Progenitor cell of endocrine pancreas (in vitro differentiated cells): ENCODE results near the gene TTC14. TPM values are rescaled to one million over a fixed set of nuclear protein-coding genes. Genes with fewer than 3 reads are reported as not detected.

Experiments used
- DNase-seq: peaks from one replicate; pipeline ENCODE4 v3.0.0; 2021; ENCODE audit warnings: low spot score; ENCODE audit not compliant: unreplicated experiment
- H3K27ac Mint-ChIP-seq: 2 replicates; pipeline ENCODE4 v1.8.0; 2021; ENCODE audit warnings: mild to moderate bottlenecking, moderate library complexity, mixed read lengths
- H3K27me3 Mint-ChIP-seq: 2 replicates; pipeline ENCODE4 v1.8.0; 2021; ENCODE audit warnings: mixed read lengths
- H3K36me3 Mint-ChIP-seq: 2 replicates; pipeline ENCODE4 v1.8.0; 2022; ENCODE audit warnings: mixed read lengths; ENCODE audit not compliant: insufficient read depth
- H3K4me1 Mint-ChIP-seq: 2 replicates; pipeline ENCODE4 v1.8.0; 2021; ENCODE audit warnings: low read depth, mixed read lengths
- H3K4me3 Mint-ChIP-seq: 2 replicates; pipeline ENCODE4 v1.8.0; 2021; ENCODE audit warnings: low read depth, mild to moderate bottlenecking, moderate library complexity, mixed read lengths
- H3K9me3 Mint-ChIP-seq: 2 replicates; pipeline ENCODE4 v1.8.0; 2021; ENCODE audit warnings: low read depth, mixed read lengths
- total RNA-seq: library from RNA; stranded (reverse); gene quantifications from 2 replicates; pipeline ENCODE4 v1.2.1, GENCODE V29; 2021
- TF ChIP-seq, protein P1 (sequence below): fragments of 200-600 bp; sonication (generic); IDR thresholded peaks from one replicate; pipeline ENCODE4 v1.5.0; 2021; ENCODE audit warnings: antibody characterized with exemption, mild to moderate bottlenecking; ENCODE audit not compliant: unreplicated experiment

Gene TTC14
- total RNA-seq, 1 donor from 2014 or later = 69.6 TPM

DNA sequence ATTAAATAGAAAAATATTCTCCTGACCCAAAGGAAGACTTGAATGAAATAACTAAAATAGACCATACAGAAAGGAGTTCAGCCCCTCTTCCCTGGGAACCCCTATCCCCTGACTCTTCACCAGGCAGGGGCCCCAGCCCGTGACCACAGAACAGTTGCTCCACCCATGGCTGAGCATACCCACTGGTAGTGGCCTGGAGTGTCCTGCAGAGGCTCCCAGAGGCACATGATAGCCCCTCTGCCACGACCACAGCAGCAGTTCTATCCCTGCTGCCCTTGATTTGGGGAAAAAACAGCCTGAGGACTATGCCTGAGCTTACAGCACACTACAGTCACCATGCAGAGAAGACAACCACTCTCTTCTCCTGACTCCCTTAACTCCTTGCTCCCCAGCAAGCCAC, 31.8 kb downstream of the TTC14 start:
- Mint-ChIP-seq H3K9me3 (no peaks in the 10 kb centered on the region), H3K27ac (no peak overlapping the region), H3K27me3 (peaks cover 3% of the 10 kb centered on the region), H3K36me3 (no peaks in the 10 kb centered on the region), H3K4me1 (no peaks in the 10 kb centered on the region), H3K4me3 (no peak overlapping the region)
- no peak for DNase-seq
- TF ChIP-seq, protein P1, sequence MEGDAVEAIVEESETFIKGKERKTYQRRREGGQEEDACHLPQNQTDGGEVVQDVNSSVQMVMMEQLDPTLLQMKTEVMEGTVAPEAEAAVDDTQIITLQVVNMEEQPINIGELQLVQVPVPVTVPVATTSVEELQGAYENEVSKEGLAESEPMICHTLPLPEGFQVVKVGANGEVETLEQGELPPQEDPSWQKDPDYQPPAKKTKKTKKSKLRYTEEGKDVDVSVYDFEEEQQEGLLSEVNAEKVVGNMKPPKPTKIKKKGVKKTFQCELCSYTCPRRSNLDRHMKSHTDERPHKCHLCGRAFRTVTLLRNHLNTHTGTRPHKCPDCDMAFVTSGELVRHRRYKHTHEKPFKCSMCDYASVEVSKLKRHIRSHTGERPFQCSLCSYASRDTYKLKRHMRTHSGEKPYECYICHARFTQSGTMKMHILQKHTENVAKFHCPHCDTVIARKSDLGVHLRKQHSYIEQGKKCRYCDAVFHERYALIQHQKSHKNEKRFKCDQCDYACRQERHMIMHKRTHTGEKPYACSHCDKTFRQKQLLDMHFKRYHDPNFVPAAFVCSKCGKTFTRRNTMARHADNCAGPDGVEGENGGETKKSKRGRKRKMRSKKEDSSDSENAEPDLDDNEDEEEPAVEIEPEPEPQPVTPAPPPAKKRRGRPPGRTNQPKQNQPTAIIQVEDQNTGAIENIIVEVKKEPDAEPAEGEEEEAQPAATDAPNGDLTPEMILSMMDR = peak; percentile 19

DNA sequence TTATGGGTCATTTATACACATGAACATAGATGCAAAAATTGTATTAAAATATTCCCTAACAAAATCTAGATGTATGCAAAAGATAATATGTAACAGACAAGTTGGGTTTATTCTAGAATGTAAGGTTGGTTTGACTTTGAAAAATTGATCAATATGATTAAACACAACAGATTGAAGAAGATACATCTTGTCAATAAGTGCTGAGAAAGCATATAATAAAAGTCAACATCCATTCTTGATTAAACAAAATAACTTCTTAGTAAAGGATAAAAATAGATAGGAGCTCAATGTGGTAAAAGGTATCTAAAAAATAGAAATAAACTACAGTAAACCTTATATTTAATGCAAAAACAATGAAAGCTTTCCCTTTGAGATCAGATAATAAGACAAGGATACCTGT, 39.0 kb downstream of the TTC14 start:
- no peaks in the 10 kb centered on the region for H3K27me3 Mint-ChIP-seq
- H3K9me3 Mint-ChIP-seq = no peaks in the 10 kb centered on the region
- TF ChIP-seq, protein P1 = no peak
- H3K27ac Mint-ChIP-seq = no peak overlapping the region
- no peak for DNase-seq
- no peak overlapping the region for H3K4me3 Mint-ChIP-seq
- no peaks in the 10 kb centered on the region for H3K36me3 Mint-ChIP-seq
- H3K4me1 Mint-ChIP-seq = no peaks in the 10 kb centered on the region

DNA sequence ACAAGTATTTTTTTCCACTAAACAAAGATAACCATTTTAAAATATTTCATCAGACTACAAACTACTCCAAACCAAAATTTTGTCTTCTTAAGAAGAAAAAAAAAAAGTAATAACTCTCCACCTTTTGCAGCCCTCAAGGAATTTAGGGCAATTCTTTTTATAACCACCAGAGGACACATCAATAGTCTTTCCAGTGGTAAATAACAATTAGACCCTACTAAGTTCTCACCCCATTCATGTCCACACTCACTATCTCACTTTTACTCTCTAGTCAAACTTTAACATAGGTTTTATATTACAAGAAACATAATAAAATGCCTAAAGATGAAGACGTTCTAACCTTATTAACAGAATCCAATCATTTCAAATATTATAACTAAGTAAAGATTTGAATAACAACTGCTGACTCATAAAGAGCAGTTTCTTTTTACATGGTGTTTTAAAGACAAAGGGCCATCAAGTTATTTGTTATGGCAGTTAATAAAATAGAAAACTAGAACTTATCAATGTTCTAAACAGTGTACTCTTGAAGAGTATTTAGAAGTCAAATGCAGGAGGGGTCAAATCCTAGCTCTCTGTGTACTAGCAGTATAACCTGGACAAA, 44.3 kb downstream of the TTC14 start:
- Mint-ChIP-seq H3K36me3 (no peaks in the 10 kb centered on the region), H3K4me1 (no peaks in the 10 kb centered on the region), H3K9me3 (no peaks in the 10 kb centered on the region), H3K4me3 (no peak overlapping the region), H3K27me3 (no peaks in the 10 kb centered on the region), H3K27ac (no peak overlapping the region)
- TF ChIP-seq, protein P1 = peak; percentile 49
- no peak for DNase-seq

DNA sequence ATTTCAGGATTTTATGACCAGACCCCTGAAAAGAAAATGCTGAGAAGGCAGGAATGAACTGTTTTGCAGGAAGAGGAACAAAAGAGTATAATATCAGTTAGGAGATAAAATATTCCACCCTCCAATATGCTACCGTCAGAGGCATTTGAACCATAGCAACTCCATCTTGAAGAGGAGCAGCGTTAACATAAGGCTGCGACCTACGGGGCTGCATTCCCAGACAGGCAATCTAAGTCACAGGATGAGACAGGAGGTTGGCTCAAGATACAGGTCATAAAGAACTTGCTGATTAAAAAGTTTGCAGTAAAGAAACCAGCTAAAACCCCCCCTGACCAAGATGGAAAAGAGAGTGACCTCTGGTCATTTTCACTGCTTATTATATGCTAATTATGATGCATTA, 54.4 kb downstream of the TTC14 start:
- Mint-ChIP-seq H3K4me1 (no peaks in the 10 kb centered on the region), H3K36me3 (no peaks in the 10 kb centered on the region), H3K27ac (no peak overlapping the region), H3K4me3 (no peak overlapping the region), H3K27me3 (no peaks in the 10 kb centered on the region), H3K9me3 (no peaks in the 10 kb centered on the region)
- TF ChIP-seq, protein P1 = no peak
- no peak for DNase-seq

DNA sequence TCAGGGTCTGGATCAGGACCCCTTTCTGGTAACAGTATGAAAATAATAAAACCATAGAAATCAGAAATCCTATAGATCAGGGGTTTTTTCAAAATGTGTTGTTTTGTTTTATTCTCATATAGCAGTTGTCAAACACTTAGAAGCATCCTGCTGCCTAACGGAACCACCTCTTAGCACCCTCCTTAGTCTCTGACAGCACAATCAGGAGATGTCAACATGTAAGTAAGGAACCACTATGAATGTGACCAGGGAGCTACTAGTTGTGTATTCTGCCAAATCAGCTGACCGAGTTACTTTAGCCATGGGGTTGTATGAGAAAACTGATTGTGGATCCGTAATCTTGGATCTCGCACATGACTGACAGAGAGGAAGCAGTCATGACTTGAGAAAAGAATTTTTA, 55.1 kb downstream of the TTC14 start:
- TF ChIP-seq, protein P1 = no peak
- Mint-ChIP-seq H3K9me3 (no peaks in the 10 kb centered on the region), H3K27ac (no peak overlapping the region), H3K4me1 (no peaks in the 10 kb centered on the region), H3K4me3 (no peak overlapping the region), H3K27me3 (no peaks in the 10 kb centered on the region), H3K36me3 (no peaks in the 10 kb centered on the region)
- DNase-seq = no peak

Other genes with a start within 250 kb of the TTC14 start
- 0.22 and 0.29 TPM in 2 replicates for gene CCDC39, start 77.3 kb downstream of the TTC14 start, total RNA-seq